IPS DF 19.7 (cell line): ENCODE data around the gene CREB3.

Source experiments
- DNase-seq: peaks from one replicate; pipeline ENCODE4 v3.0.0-alpha.2; 2013; ENCODE audit warnings: low read depth, low spot score

The CREB3 gene

DNA sequence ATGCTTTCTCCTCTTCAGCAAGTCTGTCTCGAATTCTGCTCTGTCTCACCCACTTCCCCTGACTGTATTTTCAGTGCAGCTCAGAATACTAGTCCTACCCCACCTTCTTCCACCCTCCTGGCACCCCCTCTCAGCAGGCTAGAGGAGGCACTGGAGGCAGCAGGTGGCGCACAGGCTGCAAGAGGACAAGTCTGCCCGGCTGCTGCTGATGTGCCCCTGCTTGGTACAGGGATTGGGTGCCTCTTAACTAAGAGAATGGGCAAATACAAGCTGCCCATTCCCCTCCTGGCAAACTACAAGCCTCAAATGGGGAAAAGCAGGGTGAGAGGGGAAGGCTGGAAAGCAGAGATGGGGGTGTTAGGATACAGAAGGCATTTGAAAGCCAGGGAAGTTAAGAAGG, 5.5 kb upstream of the CREB3 start:
- DNase-seq, result no peak

GRCh38 chr9:35727676-35728040, 4.8 kb upstream of the CREB3 start:
- DNase-seq, result no peak

GRCh38 chr9:35728041-35728971, 4.2 kb upstream of the CREB3 start:
- peak; percentile 80 for DNase-seq

DNA sequence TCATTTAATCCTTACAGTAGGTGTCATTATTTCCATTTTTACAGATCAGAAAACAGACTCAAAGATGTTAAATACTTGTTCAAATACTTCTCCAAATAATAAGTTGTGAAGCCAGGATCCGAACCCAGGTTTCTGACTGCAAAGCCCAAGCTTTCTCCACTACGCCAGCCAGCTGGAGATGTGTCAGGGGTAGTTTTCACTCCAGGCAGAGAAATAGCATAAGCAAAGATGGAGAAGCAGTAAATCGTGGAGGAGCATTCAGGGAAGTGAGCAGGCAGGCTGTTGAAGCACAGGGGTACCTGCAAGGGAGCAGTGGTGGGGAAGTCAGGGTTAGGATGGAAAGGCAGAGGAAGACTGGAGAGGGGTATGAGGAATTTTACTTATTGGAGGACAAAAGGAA, 3.4 kb upstream of the CREB3 start:
- DNase-seq, result no peak

GRCh38 chr9:35729700-35730485, 2.6 kb upstream of the CREB3 start:
- no peak for DNase-seq

DNA sequence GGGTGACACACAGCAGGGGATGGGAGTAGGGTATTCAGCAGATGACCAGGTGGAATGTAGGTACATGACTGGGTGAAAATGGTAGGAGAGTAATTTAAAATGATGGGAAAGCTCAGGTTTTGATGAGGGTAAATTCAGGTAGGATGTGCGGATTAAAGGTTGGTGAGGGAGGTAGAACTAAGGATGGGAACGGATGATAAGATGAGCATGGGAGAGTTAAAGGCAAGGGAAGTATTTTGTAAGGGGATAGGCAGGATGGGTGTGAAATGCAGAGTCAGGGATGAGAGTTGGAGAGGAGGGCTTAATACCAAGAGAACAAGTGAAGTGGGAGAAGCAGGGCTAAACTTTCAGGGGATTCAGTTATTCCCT, 2.0 kb upstream of the CREB3 start:
- DNase-seq, result no peak

GRCh38 chr9:35731415-35732184, 866 bp upstream of the CREB3 start:
- no peak for DNase-seq

DNA sequence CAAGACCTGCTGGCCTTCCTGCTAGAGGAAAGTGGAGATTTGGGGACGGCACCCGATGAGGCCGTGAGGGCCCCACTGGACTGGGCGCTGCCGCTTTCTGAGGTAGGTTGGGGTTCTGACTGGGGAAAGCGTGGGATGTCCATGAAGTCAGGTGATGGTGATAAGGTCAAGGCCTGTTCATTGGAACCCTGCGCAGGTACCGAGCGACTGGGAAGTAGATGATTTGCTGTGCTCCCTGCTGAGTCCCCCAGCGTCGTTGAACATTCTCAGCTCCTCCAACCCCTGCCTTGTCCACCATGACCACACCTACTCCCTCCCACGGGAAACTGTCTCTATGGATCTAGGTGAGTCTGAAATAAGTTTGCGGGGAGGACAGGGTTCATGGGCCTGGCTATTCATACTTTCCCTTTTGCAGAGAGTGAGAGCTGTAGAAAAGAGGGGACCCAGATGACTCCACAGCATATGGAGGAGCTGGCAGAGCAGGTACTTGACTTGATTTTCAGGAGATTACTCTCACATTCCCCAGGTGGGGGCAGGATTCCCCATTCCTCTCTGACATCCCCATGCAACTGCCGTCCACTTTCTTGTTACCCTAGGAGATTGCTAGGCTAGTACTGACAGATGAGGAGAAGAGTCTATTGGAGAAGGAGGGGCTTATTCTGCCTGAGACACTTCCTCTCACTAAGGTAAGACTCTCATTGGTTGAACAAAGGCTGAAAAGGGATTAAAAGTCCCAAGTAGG, 505 bp downstream of the CREB3 start:
- DNase-seq, result no peak

GRCh38 chr9:35734096-35734495, 1.6 kb downstream of the CREB3 start:
- DNase-seq, result no peak

- DNase-seq, result no peak
These were observed 3.8 kb downstream of the CREB3 start for GRCh38 chr9:35736201-35736633.

DNA sequence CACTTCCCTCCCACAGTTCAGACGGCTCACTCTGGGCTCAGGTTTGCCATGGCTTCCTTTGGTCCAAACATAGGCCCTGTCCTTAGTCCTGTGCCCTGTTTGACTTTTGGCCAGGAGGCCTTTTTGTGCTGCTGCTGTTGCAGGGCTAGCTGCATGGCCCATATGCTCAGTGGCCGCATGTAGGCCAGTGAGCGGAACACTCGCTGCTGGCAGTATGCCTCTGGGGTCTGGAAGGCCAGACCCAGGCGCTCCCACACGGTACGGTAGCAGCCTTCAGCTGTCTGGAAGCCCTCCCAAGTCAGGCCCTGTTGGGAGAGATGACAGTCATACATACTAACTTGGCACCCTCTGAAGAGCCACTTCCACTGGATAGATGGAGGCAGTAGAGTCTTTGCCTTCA, 4.7 kb downstream of the CREB3 start:
- DNase-seq, result no peak

DNA sequence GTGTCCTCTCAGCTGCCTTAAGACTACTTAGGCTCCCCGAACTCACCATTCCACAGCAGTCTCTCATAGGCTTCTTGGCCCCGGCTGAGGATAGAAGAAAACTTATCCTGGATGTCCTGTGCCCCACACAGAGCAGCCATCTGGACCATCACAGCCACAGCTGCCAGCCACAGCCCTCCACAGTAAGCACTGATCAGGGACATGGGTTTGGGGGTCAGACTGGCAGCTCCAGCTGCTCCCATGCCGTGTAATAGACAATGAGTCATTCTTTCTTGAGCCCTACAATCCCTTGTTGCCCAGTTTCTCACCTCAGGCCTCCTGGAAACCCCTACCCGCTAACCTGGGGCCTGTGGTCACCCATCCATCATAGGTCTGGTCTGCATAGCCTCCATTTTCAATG, 5.7 kb downstream of the CREB3 start:
- DNase-seq, result no peak

DNA sequence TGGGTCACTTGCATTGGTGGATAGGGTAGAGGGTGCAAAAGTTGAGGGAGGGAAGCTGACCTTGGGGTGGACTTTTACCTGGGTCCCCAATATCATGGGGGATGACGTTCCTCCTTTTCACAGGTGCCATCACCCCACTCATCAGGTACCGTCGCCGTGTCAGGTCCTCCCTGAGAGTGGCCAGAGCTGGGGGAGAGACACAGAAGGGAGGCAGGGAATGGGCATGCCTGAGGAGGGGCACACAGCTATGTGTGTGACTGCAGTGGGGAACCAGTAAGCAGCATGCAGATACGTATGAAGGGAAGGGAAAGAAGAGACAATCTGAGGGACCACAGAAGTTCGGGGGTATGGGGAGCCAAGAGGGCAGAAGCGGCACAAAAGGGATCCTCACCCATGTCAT, 6.5 kb downstream of the CREB3 start:
- no peak for DNase-seq

- DNase-seq, result no peak
These were observed 7.8 kb downstream of the CREB3 start for GRCh38 chr9:35740243-35740642.

- DNase-seq, result no peak
These were observed 9.3 kb downstream of the CREB3 start for GRCh38 chr9:35741740-35742139.

GRCh38 chr9:35743452-35743851, 11.0 kb downstream of the CREB3 start:
- no peak for DNase-seq

DNA sequence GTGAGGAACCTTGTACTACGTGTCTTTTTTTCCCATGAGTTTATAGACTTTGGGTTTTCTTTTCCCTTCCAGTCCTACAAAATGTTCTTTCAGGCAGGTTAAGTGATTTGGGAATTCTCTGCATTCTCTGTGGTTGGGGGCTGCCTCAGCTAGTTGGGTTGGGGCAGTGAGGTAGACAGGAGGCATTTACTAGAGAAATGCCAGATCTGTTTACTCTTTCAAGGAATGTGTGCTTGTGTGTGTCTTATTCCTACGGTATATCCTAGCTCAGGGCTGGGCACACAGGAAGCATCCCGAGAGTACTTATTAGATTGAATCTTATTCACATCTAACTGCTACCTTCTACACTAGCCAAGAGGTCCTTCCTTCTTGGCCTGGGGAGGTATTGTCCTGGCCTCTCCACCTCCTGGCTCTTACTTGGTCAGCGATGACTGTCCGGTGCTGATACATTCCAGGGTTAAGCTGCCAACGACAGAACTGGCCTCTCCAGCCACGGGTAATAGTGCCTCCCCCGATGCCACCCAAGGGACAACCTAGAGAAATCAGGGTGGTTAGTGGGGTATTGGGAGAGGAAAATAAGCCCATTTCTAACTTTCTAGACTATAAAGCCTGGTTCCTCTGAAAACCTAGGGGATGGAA, 11.5 kb downstream of the CREB3 start:
- DNase-seq, result no peak

- DNase-seq, result no peak
These were observed 13.1 kb downstream of the CREB3 start for GRCh38 chr9:35745569-35745968.

- no peak for DNase-seq
These were observed 14.1 kb downstream of the CREB3 start for GRCh38 chr9:35746583-35746982.

- no peak for DNase-seq
These were observed 15.9 kb downstream of the CREB3 start for GRCh38 chr9:35748242-35748857.
